T-cell (primary cell): ENCODE results near the gene NDRG3. TPM values are rescaled to one million over a fixed set of nuclear protein-coding genes. Genes with fewer than 3 reads are reported as not detected.
A peak's percentile ranks its signal among the peaks of the same experiment; 100 is the strongest.

Experiments
- ATAC-seq, 4 experiments: fragments of 200-7000 bp in 3 of 4; fragments of 150-1000 bp in 1 of 4; cut with Tn5 transposase; replicated peaks in 1 of 4; 1 replicate in 3 of 4; 2 replicates in 1 of 4; pipeline ENCODE4 v1.10.0; 2021; ENCODE audit warnings: moderate library complexity in 3 of 4, mild to moderate bottlenecking in 2 of 4, moderate number of reproducible peaks in 1 of 4
- CTCF ChIA-PET, 2 donors: fragments of 300-600 bp; sonication (Branson Sonifier 250); formaldehyde crosslinking; loops; one replicate each; lab custom pipeline; 2022; ENCODE audit warnings: antibody characterized with exemption in 2 of 2; lab: Charles Lee
- POLR2A ChIA-PET, 2 donors: fragments of 300-600 bp; sonication (Branson Sonifier 250); formaldehyde crosslinking; loops; one replicate each; lab custom pipeline; 2022; ENCODE audit warnings: antibody characterized with exemption in 2 of 2; lab: Charles Lee
- DNase-seq, 35 experiments: peaks; one replicate each; pipeline versions ENCODE4 v3.0.0 to v3.0.0-alpha.2; 2013 to 2023
- H3K27ac ChIP-seq: one replicate; pipeline ENCODE4 v1.5.1; 2013; ENCODE audit warnings: low read length
- H3K27me3 ChIP-seq, 2 experiments: replicated peaks in 1 of 2; 1 replicate in 1 of 2; 2 replicates in 1 of 2; pipeline versions ENCODE4 v1.6.1 to v1.7.0; 2013; ENCODE audit warnings: low read length in 1 of 2, mixed read lengths in 1 of 2; ENCODE audit not compliant: control insufficient read depth in 2 of 2, insufficient read depth in 2 of 2; ENCODE audit errors: extremely low read depth in 1 of 2
- H3K36me3 ChIP-seq, 2 donors: 1 replicate in 1 of 2; 2 replicates in 1 of 2; pipeline versions ENCODE4 v1.6.1 to v1.7.0; 2013; ENCODE audit warnings: low read length in 1 of 2; ENCODE audit not compliant: control insufficient read depth in 2 of 2, insufficient read depth in 1 of 2; ENCODE audit errors: extremely low read depth in 1 of 2
- H3K4me1 ChIP-seq, 2 experiments: 1 replicate in 1 of 2; 2 replicates in 1 of 2; pipeline versions ENCODE4 v1.6.1 to v1.7.0; 2013; ENCODE audit warnings: low read length in 2 of 2, mixed read lengths in 1 of 2; ENCODE audit not compliant: insufficient read depth in 2 of 2, control insufficient read depth in 1 of 2; ENCODE audit errors: extremely low read depth in 1 of 2
- H3K4me3 ChIP-seq, 2 donors: 1 replicate in 1 of 2; 2 replicates in 1 of 2; pipeline versions ENCODE4 v1.5.1 to v1.7.0; 2013; ENCODE audit warnings: mild to moderate bottlenecking in 2 of 2, low read length in 1 of 2, moderate library complexity in 1 of 2; ENCODE audit not compliant: control insufficient read depth in 1 of 2; ENCODE audit errors: extremely low read depth in 1 of 2
- H3K9me3 ChIP-seq: 2 replicates; pipeline ENCODE4 v1.7.0; 2013
- H3K27ac Mint-ChIP-seq, 2 donors: one replicate each; pipeline ENCODE4 v1.8.0; 2020 to 2021; ENCODE audit warnings: mild to moderate bottlenecking in 2 of 2, mixed read lengths in 2 of 2
- H3K27me3 Mint-ChIP-seq, 2 donors: one replicate each; pipeline ENCODE4 v1.8.0; 2021 to 2022; ENCODE audit warnings: mixed read lengths in 2 of 2
- H3K36me3 Mint-ChIP-seq: one replicate; pipeline ENCODE4 v1.8.0; 2021; ENCODE audit warnings: mixed read lengths
- H3K4me1 Mint-ChIP-seq, 3 donors: one replicate each; pipeline ENCODE4 v1.8.0; 2020 to 2022; ENCODE audit warnings: mixed read lengths in 3 of 3, mild to moderate bottlenecking in 1 of 3
- H3K4me3 Mint-ChIP-seq, 3 donors: one replicate each; pipeline ENCODE4 v1.8.0; 2020 to 2022; ENCODE audit warnings: mild to moderate bottlenecking in 3 of 3, mixed read lengths in 3 of 3, moderate library complexity in 3 of 3
- H3K9me3 Mint-ChIP-seq, 3 donors: one replicate each; pipeline ENCODE4 v1.8.0; 2020 to 2022; ENCODE audit warnings: mixed read lengths in 3 of 3
- WGBS: methylation state at CpG from one replicate; pipeline ENCODE4 v1.1.5; 2013; ENCODE audit warnings: missing lambda C conversion rate; ENCODE audit not compliant: insufficient coverage; 5-methylcytosine and 5-hydroxymethylcytosine counted together
- total RNA-seq, 35 experiments: library from RNA in 6 of 35; stranded (reverse) in 6 of 35; fragments of 120-200 nt in 1 of 35; gene quantifications; one replicate each; pipeline versions ENCODE4 v1.2.1 to v1.2.4 and lab custom pipeline; 2013 to 2026

NDRG3 gene
- total RNA-seq, 5 donors from 2014 or later (not counting 1 experiment from before 2014, with no cell fraction given): 25.8 to 29.5 (median 28.3) TPM

DNA sequence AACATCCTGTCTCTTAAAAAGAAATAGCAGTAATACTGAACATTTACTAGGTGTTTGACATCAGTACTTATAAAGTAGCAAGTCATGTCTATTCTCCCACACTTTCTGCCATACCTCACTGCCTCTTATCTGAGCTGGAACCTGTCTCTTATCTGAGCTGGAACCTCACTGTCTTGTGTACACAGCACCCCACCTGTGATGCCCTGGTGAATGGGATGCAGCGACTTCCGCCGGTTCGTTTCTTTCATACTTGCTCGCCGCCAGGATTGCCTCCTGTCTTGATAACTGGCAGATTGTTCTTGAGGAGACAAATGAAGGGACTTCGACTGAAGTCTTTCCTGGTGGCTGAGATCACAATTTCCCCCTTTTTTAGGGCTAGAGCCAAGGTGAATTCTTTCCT is 24.8 kb upstream of the NDRG3 start:
- POLR2A ChIA-PET: no interaction called here
- no CpG with 5 or more reads among the region's 7 CpGs for WGBS

DNA sequence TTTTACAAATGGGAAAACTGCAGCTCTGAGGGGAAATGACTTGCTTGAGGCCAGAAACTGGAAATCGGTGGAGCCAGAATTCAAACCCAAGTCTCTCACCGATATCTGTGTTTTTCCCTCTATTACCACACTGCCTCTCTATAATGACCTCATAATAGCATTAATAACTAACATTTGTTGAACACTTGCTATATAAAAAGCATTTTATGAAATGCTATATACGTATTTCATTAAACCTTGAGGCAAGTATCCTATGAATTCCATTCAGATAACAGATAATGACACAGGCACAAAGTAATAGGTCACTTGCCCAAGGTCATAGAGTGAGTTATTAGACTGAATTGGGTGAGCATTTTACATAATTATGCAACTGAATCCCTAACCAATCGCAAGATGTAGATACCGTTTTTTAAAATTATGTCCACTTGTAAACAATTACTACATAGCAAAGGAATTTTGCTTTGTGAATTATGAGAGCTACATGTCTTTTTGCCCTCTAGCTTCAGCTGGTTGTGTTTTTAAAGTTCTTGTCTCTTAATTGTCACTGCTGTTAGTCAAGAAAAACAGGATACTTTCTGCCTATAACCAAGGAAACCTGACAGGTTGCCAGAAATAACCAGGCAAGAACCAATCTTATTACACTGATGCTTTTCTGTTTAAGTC is 23.0 kb upstream of the NDRG3 start:
- Histone ChIP-seq H3K36me3 (peaks cover 0 to 6% of the 10 kb centered on the region in 2 donors), H3K9me3 (no peaks in the 10 kb centered on the region), H3K4me3 (no peak overlapping the region), H3K27ac (no peak overlapping the region), H3K27me3 (no peaks in the 10 kb centered on the region), H3K4me1 (peaks cover 2 to 10% of the 10 kb centered on the region in 2 experiments)
- ATAC-seq (no peak), DNase-seq (no peak)
- WGBS: no CpG with 5 or more reads among the region's 5 CpGs
- Mint-ChIP-seq H3K9me3 (no peaks in the 10 kb centered on the region), H3K4me1 (peaks cover 13 to 20% (median 14%) of the 10 kb centered on the region in 3 donors), H3K27ac (no peak overlapping the region), H3K36me3 (peaks cover 2% of the 10 kb centered on the region), H3K27me3 (peaks cover 0 to 2% of the 10 kb centered on the region in 2 donors), H3K4me3 (no peak overlapping the region)
- ChIA-PET POLR2A (interaction anchor here (0.5 to 0.6 kb wide), 2 partner anchors 66 to 151 kb away, joined by 3 to 5 read pairs; no protein-coding TSS in a partner anchor), CTCF (interaction anchor here in 1 of 2 donors (2.2 kb wide), 1 partner anchor 14 kb away, joined by 7 read pairs; no protein-coding TSS in a partner anchor)

More for the DNA sequence above, 24.8 kb upstream of the NDRG3 start:
- H3K9me3 ChIP-seq: no peaks in the 10 kb centered on the region
- no peak overlapping the region for H3K27ac ChIP-seq
- ATAC-seq: no peak
- CTCF ChIA-PET: no interaction called here
- H3K4me3 Mint-ChIP-seq: peak overlapping the region in 1 of 3 donors; percentile 4
- peaks cover 0 to 6% of the 10 kb centered on the region in 2 donors for H3K36me3 ChIP-seq
- H3K36me3 Mint-ChIP-seq: peaks cover 2% of the 10 kb centered on the region
- H3K4me1 Mint-ChIP-seq: peaks cover 18 to 23% (median 19%) of the 10 kb centered on the region in 3 donors
- no peak overlapping the region for H3K4me3 ChIP-seq
- no peak for DNase-seq
- peaks cover 2 to 21% of the 10 kb centered on the region in 2 experiments for H3K4me1 ChIP-seq
- H3K9me3 Mint-ChIP-seq: no peaks in the 10 kb centered on the region
- H3K27me3 ChIP-seq: no peaks in the 10 kb centered on the region
- no peak overlapping the region for H3K27ac Mint-ChIP-seq
- H3K27me3 Mint-ChIP-seq: peaks cover 0 to 2% of the 10 kb centered on the region in 2 donors

GRCh38 chr20:36761125-36761524 is 15.2 kb upstream of the NDRG3 start:
- peaks cover 0 to 6% (median 0%) of the 10 kb centered on the region in 3 donors for H3K4me1 Mint-ChIP-seq
- H3K27me3 Mint-ChIP-seq: no peaks in the 10 kb centered on the region
- no peaks in the 10 kb centered on the region for H3K27me3 ChIP-seq
- H3K36me3 ChIP-seq: peaks cover 0 to 6% of the 10 kb centered on the region in 2 donors
- H3K36me3 Mint-ChIP-seq: peaks cover 15% of the 10 kb centered on the region
- POLR2A ChIA-PET: no interaction called here
- DNase-seq (no peak), ATAC-seq (no peak)
- peak overlapping the region in 1 of 2 donors; percentile 11 for H3K27ac Mint-ChIP-seq
- no peak overlapping the region for H3K4me3 Mint-ChIP-seq
- 100% methylated on average over 1 of the region's 4 CpGs for WGBS
- H3K4me3 ChIP-seq: no peak overlapping the region
- H3K4me1 ChIP-seq: no peaks in the 10 kb centered on the region
- H3K27ac ChIP-seq: no peak overlapping the region
- H3K9me3 ChIP-seq: no peaks in the 10 kb centered on the region
- H3K9me3 Mint-ChIP-seq: no peaks in the 10 kb centered on the region
- CTCF ChIA-PET: no interaction called here

- CTCF ChIA-PET: no interaction called here
- Mint-ChIP-seq H3K27me3 (no peaks in the 10 kb centered on the region), H3K4me3 (no peak overlapping the region), H3K36me3 (peaks cover 15% of the 10 kb centered on the region), H3K27ac (no peak overlapping the region), H3K4me1 (peaks cover 0 to 6% (median 0%) of the 10 kb centered on the region in 3 donors), H3K9me3 (no peaks in the 10 kb centered on the region)
- Histone ChIP-seq H3K4me1 (no peaks in the 10 kb centered on the region), H3K4me3 (no peak overlapping the region), H3K27me3 (no peaks in the 10 kb centered on the region), H3K9me3 (no peaks in the 10 kb centered on the region), H3K27ac (no peak overlapping the region), H3K36me3 (peaks cover 0 to 7% of the 10 kb centered on the region in 2 donors)
- POLR2A ChIA-PET: no interaction called here
- ATAC-seq: no peak
- WGBS: 100% methylated on average over 1 of the region's 6 CpGs
- DNase-seq: no peak
Measured at GRCh38 chr20:36760647-36761046, 14.8 kb upstream of the NDRG3 start.

DNA sequence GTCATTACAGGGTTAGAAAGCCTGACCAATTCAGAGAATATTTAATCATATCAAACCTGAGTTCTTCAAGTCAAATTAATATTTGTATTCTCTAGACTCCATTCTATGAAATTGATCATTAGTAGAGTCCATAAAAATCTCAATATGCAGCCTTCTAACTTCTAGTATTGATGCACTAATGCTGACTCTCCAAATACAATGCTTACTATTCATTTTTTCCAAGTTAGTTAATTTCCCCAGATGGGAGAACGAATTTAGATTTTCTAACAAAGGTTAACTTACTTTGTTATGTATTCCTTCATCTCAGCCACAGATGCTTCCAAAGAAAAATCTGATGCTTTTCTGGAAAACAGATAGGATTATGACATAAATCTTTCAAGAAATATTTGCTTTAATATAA is 12.4 kb upstream of the NDRG3 start:
- Histone ChIP-seq H3K4me1 (no peaks in the 10 kb centered on the region), H3K27ac (no peak overlapping the region), H3K27me3 (no peaks in the 10 kb centered on the region), H3K4me3 (no peak overlapping the region), H3K36me3 (peaks cover 0 to 12% of the 10 kb centered on the region in 2 donors), H3K9me3 (no peaks in the 10 kb centered on the region)
- peaks cover 19% of the 10 kb centered on the region for H3K36me3 Mint-ChIP-seq
- peaks cover 0 to 6% (median 0%) of the 10 kb centered on the region in 3 donors for H3K4me1 Mint-ChIP-seq
- ChIA-PET POLR2A (no interaction called here), CTCF (interaction anchor here in 1 of 2 donors (1.2 to 2.2 kb wide), 2 partner anchors 11 to 146 kb away, joined by 3 to 6 read pairs; no protein-coding TSS in a partner anchor)
- H3K4me3 Mint-ChIP-seq: no peak overlapping the region
- DNase-seq: no peak
- H3K27ac Mint-ChIP-seq: no peak overlapping the region
- no peaks in the 10 kb centered on the region for H3K9me3 Mint-ChIP-seq
- WGBS: no CpG with 5 or more reads among the region's 1 CpG
- no peak for ATAC-seq
- H3K27me3 Mint-ChIP-seq: no peaks in the 10 kb centered on the region

DNA sequence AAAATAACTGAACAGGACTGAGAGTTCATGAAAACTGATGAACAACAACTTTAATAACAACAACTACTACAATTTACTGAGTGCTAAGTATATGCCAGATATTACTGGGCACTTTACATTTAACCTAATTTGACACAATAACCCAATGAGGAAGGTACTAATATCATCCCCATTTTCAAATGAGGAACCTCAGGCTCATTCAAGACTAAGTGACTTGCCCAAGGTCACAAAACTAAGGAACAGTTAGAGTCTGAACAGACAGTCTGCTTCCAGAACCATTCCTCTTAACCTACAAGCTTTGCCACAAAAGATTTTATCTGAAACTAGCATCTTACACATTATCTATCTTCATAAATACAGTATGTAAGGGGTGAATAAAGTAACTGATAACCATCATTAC is 10.6 kb upstream of the NDRG3 start:
- ChIA-PET POLR2A (no interaction called here), CTCF (interaction anchor here in 1 of 2 donors (2.1 to 2.2 kb wide), 2 partner anchors 10 to 250 kb away, joined by 6 to 10 read pairs; no protein-coding TSS in a partner anchor)
- no peaks in the 10 kb centered on the region for H3K27me3 Mint-ChIP-seq
- Histone ChIP-seq H3K27me3 (no peaks in the 10 kb centered on the region), H3K9me3 (no peaks in the 10 kb centered on the region), H3K36me3 (peaks cover 0 to 20% of the 10 kb centered on the region in 2 donors), H3K4me1 (no peaks in the 10 kb centered on the region), H3K27ac (no peak overlapping the region), H3K4me3 (no peak overlapping the region)
- H3K4me3 Mint-ChIP-seq: no peak overlapping the region
- ATAC-seq (no peak), DNase-seq (no peak)
- H3K4me1 Mint-ChIP-seq: peaks cover 0 to 6% (median 0%) of the 10 kb centered on the region in 3 donors
- no peak overlapping the region for H3K27ac Mint-ChIP-seq
- no peaks in the 10 kb centered on the region for H3K9me3 Mint-ChIP-seq
- H3K36me3 Mint-ChIP-seq: peaks cover 29% of the 10 kb centered on the region
